GM12872 (cell line): ENCODE data around the gene ADGRL1.

Experiments
- TF ChIP-seq, protein P1 (sequence below): IDR thresholded peaks from 3 replicates; pipeline ENCODE4 v1.5.1; 2011; ENCODE audit warnings: low read depth, mild to moderate bottlenecking, low read length, moderate library complexity; ENCODE audit not compliant: insufficient read depth

The ADGRL1 gene

GRCh38 chr19:14174883-14175282, 31.1 kb downstream of the ADGRL1 start:
- TF ChIP-seq, protein P1, sequence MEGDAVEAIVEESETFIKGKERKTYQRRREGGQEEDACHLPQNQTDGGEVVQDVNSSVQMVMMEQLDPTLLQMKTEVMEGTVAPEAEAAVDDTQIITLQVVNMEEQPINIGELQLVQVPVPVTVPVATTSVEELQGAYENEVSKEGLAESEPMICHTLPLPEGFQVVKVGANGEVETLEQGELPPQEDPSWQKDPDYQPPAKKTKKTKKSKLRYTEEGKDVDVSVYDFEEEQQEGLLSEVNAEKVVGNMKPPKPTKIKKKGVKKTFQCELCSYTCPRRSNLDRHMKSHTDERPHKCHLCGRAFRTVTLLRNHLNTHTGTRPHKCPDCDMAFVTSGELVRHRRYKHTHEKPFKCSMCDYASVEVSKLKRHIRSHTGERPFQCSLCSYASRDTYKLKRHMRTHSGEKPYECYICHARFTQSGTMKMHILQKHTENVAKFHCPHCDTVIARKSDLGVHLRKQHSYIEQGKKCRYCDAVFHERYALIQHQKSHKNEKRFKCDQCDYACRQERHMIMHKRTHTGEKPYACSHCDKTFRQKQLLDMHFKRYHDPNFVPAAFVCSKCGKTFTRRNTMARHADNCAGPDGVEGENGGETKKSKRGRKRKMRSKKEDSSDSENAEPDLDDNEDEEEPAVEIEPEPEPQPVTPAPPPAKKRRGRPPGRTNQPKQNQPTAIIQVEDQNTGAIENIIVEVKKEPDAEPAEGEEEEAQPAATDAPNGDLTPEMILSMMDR, result no peak

- TF ChIP-seq, protein P1, result no peak
Measured at GRCh38 chr19:14168993-14169392, 37.0 kb downstream of the ADGRL1 start.

- TF ChIP-seq, protein P1, result no peak
Measured at GRCh38 chr19:14168259-14168972, 37.6 kb downstream of the ADGRL1 start.

- TF ChIP-seq, protein P1, result no peak
Measured at GRCh38 chr19:14167576-14168138, 38.3 kb downstream of the ADGRL1 start.

GRCh38 chr19:14166999-14167575, 38.9 kb downstream of the ADGRL1 start:
- TF ChIP-seq, protein P1, result no peak

DNA sequence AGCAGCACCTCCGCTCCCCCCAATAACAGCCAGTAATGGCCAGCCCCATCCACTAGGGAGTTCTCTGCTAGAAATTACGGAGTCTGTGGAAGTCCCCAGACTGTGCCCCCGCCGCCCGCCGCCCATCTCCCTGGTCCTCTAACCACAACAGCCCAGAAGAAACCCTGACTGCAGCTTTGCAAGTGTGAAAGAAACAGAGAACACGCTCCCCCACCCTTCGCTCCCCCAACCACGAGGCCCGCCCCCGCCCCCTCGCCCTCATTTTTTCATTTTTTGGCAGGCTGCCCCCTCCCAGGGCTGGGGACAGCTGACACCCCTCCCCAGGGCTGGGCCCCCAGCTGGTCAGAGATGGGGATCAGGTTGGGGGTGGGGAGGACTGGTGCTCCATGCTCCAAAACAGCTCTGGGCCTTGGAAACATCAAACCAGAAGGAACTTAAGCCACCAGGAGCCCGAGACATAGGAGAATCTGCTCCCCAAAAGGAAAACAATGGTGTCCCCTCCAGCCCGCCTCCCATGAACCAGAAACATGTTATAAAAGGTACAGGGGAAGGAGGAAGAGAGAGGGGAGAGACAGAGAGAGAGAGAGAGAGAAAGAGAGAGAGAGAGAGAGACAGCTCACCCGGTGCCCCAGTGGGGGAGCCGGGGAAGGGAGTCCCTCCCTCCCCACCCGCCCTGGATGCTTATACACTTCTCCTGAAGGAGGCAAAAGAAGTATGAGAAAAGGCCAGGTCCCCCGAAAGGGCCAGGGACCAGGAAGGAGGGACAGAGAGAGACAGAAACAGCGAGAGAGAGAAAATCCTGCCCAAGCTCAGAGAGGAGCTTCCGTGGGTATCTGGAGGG, 39.8 kb downstream of the ADGRL1 start:
- TF ChIP-seq, protein P1, result no peak

- TF ChIP-seq, protein P1, result no peak
Measured at GRCh38 chr19:14164724-14165493, 41.1 kb downstream of the ADGRL1 start.
